IMR-90 (cell line): ENCODE measurements around the gene PPARG. TPM values are rescaled to one million over a fixed set of nuclear protein-coding genes. Genes with fewer than 3 reads are reported as not detected.

Experiments
- ATAC-seq: fragments of 200-7000 bp; cut with Tn5 transposase; 2 replicates; pipeline ENCODE4 v1.9.1; 2020; ENCODE audit warnings: low read depth, mild to moderate bottlenecking, moderate library complexity
- BruUV-seq: library from RNA; stranded (reverse); fragments of 400-500 nt; replicated peaks from 2 replicates; lab custom pipeline; 2021; lab: Mats Ljungman, UMichigan
- CTCF ChIA-PET: fragments of 300-600 bp; formaldehyde crosslinking; extraction: SDS; loops from one replicate; lab custom pipeline; 2021; ENCODE audit warnings: antibody characterized with exemption; lab: Yijun Ruan, JAX
- POLR2A ChIA-PET: fragments of 300-600 bp; sonication (Branson Sonifier 250); formaldehyde crosslinking; loops from one replicate; lab custom pipeline; 2022; ENCODE audit warnings: antibody characterized with exemption; ENCODE audit not compliant: unreplicated experiment; lab: Charles Lee
- DNase-seq: peaks from one replicate; pipeline ENCODE4 v3.0.0; 2013
- H2AFZ ChIP-seq: replicated peaks from 2 replicates; pipeline ENCODE3; 2013; ENCODE audit warnings: low read length, mild to moderate bottlenecking; ENCODE audit not compliant: poor library complexity
- H2AK5ac ChIP-seq: 2 replicates; pipeline ENCODE4 v1.6.1; 2013; ENCODE audit warnings: low read depth, low read length, inconsistent platforms
- H2AK9ac ChIP-seq: replicated peaks from 2 replicates; pipeline ENCODE3; 2013; ENCODE audit warnings: mild to moderate bottlenecking, low read depth, low read length, moderate library complexity; ENCODE audit not compliant: poor library complexity
- H2BK120ac ChIP-seq: 2 replicates; pipeline ENCODE4 v1.6.1; 2013; ENCODE audit warnings: low read depth, low read length, inconsistent platforms
- H2BK15ac ChIP-seq: 3 replicates; pipeline ENCODE4 v1.6.1; 2013; ENCODE audit warnings: low read depth, low read length, inconsistent platforms
- H2BK20ac ChIP-seq: 2 replicates; pipeline ENCODE4 v1.6.1; 2013; ENCODE audit warnings: low read depth, mild to moderate bottlenecking, inconsistent platforms, low read length, moderate library complexity
- H2BK5ac ChIP-seq: 2 replicates; pipeline ENCODE4 v1.6.1; 2013; ENCODE audit warnings: mild to moderate bottlenecking, low read depth, low read length, inconsistent platforms; ENCODE audit not compliant: poor library complexity, severe bottlenecking
- H3K14ac ChIP-seq: replicated peaks from 2 replicates; pipeline ENCODE4 v1.6.1; 2013; ENCODE audit warnings: low read depth, low read length, inconsistent platforms
- H3K18ac ChIP-seq: 2 replicates; pipeline ENCODE4 v1.6.1; 2013; ENCODE audit warnings: low read depth, low read length, control low read depth
- H3K23ac ChIP-seq: 2 replicates; pipeline ENCODE4 v1.6.1; 2013; ENCODE audit warnings: low read depth, low read length, inconsistent platforms
- H3K27ac ChIP-seq: 2 replicates; pipeline ENCODE4 v1.5.1; 2013; ENCODE audit warnings: mild to moderate bottlenecking, control low read depth, low read length; ENCODE audit not compliant: insufficient read depth
- H3K27me3 ChIP-seq: 2 replicates; pipeline ENCODE4 v1.6.1; 2013; ENCODE audit warnings: low read length; ENCODE audit not compliant: control insufficient read depth, insufficient read depth
- H3K36me3 ChIP-seq: 2 replicates; pipeline ENCODE4 v1.6.1; 2013; ENCODE audit warnings: low read length, mixed read lengths; ENCODE audit not compliant: control insufficient read depth, insufficient read depth
- H3K4ac ChIP-seq: 2 replicates; pipeline ENCODE4 v1.6.1; 2013; ENCODE audit warnings: low read depth, low read length, inconsistent platforms
- H3K4me1 ChIP-seq: 2 replicates; pipeline ENCODE4 v1.6.1; 2013; ENCODE audit warnings: low read length, mixed read lengths; ENCODE audit not compliant: control insufficient read depth, insufficient read depth
- H3K4me2 ChIP-seq: 2 replicates; pipeline ENCODE4 v1.6.1; 2013; ENCODE audit warnings: low read depth, mild to moderate bottlenecking, control low read depth, low read length, moderate library complexity
- H3K4me3 ChIP-seq: 2 replicates; pipeline ENCODE4 v1.5.1; 2013; ENCODE audit warnings: low read depth, mild to moderate bottlenecking, control low read depth, low read length, moderate library complexity; ENCODE audit not compliant: insufficient read depth
- H3K56ac ChIP-seq: 2 replicates; pipeline ENCODE4 v1.6.1; 2013; ENCODE audit warnings: low read length, inconsistent platforms; ENCODE audit not compliant: insufficient read depth; ENCODE audit errors: extremely low read depth
- H3K79me1 ChIP-seq, 2 experiments: 2 replicates each; pipeline ENCODE4 v1.6.1; 2013; ENCODE audit warnings: low read length in 2 of 2, inconsistent platforms in 1 of 2, low read depth in 1 of 2
- H3K9ac ChIP-seq: 2 replicates; pipeline ENCODE4 v1.6.1; 2013; ENCODE audit warnings: low read depth, low read length, control low read depth
- H3K9me1 ChIP-seq: 2 replicates; pipeline ENCODE4 v1.6.1; 2013; ENCODE audit warnings: low read length, inconsistent platforms; ENCODE audit not compliant: insufficient read depth
- H3K9me3 ChIP-seq: 2 replicates; pipeline ENCODE4 v1.6.1; 2013; ENCODE audit warnings: low read length; ENCODE audit not compliant: control insufficient read depth, insufficient read depth
- H4K20me1 ChIP-seq: 2 replicates; pipeline ENCODE4 v1.6.1; 2013; ENCODE audit warnings: low read length, inconsistent platforms; ENCODE audit not compliant: insufficient read depth
- H4K5ac ChIP-seq: 2 replicates; pipeline ENCODE4 v1.6.1; 2013; ENCODE audit warnings: mild to moderate bottlenecking, low read depth, low read length, control low read depth
- H4K8ac ChIP-seq, 2 experiments: 2 replicates each; pipeline ENCODE4 v1.6.1; 2013; ENCODE audit warnings: low read depth in 2 of 2, low read length in 2 of 2, control low read depth in 1 of 2, inconsistent platforms in 1 of 2
- H4K91ac ChIP-seq: 2 replicates; pipeline ENCODE4 v1.6.1; 2013; ENCODE audit warnings: low read depth, low read length, inconsistent platforms; ENCODE audit not compliant: insufficient read depth
- BHLHE40 ChIP-seq: fragments of 150-350 bp; IDR thresholded peaks from 2 replicates; pipeline ENCODE4 v1.6.1; 2016; ENCODE audit warnings: mild to moderate bottlenecking, low read depth, low read length
- CHD1 ChIP-seq: IDR thresholded peaks from 2 replicates; pipeline ENCODE4 v1.6.1; 2012; ENCODE audit warnings: low read depth, low read length, improper control_type of control experiment
- CTCF ChIP-seq: conservative IDR thresholded peaks from 2 replicates; pipeline ENCODE4 v1.5.1; 2012; ENCODE audit warnings: mild to moderate bottlenecking, low read depth, low read length, improper control_type of control experiment
- FOS ChIP-seq: fragments of 150-350 bp; IDR thresholded peaks from 2 replicates; pipeline ENCODE4 v1.6.1; 2016; ENCODE audit warnings: low read depth, low read length
- MAZ ChIP-seq: IDR thresholded peaks from 2 replicates; pipeline ENCODE4 v1.6.1; 2012; ENCODE audit warnings: low read depth, mild to moderate bottlenecking, low read length, improper control_type of control experiment, moderate library complexity, borderline replicate concordance
- MXI1 ChIP-seq: IDR thresholded peaks from 2 replicates; pipeline ENCODE4 v1.6.1; 2012; ENCODE audit warnings: low read depth, mild to moderate bottlenecking, low read length, moderate library complexity, borderline replicate concordance
- NFE2L2 ChIP-seq: fragments of 150-350 bp; IDR thresholded peaks from 2 replicates; pipeline ENCODE4 v1.6.1; 2016; ENCODE audit warnings: low read depth, mild to moderate bottlenecking, low read length
- POLR2A ChIP-seq: IDR thresholded peaks from 2 replicates; pipeline ENCODE4 v1.6.1; 2012; ENCODE audit warnings: mild to moderate bottlenecking, low read depth, low read length
- RAD21 ChIP-seq: IDR thresholded peaks from 2 replicates; pipeline ENCODE4 v1.6.1; 2012; ENCODE audit warnings: low read length, improper control_type of control experiment
- RFX5 ChIP-seq: IDR thresholded peaks from 2 replicates; pipeline ENCODE4 v1.8.0; 2012; ENCODE audit warnings: low read depth, mild to moderate bottlenecking, low read length, moderate library complexity
- SMC3 ChIP-seq: fragments of 150-350 bp; IDR thresholded peaks from 2 replicates; pipeline ENCODE4 v1.6.1; 2016; ENCODE audit warnings: low read depth, mild to moderate bottlenecking, antibody characterized with exemption, low read length, moderate library complexity
- WGBS, 2 experiments: methylation state at CpG; one replicate each; pipeline versions ENCODE4 v1.1.5 to v1.1.7; 2013; ENCODE audit warnings: missing lambda C conversion rate in 2 of 2; ENCODE audit not compliant: insufficient read length in 1 of 2; ENCODE audit errors: extremely low coverage in 2 of 2; 5-methylcytosine and 5-hydroxymethylcytosine counted together
- dilution Hi-C: fragments of 300-500 bp; cut with HindIII; formaldehyde crosslinking; loops from one replicate; pipeline ENCODE4 v1.14.3; 2018; ENCODE audit warnings: low sequenced_read_pairs; ENCODE audit not compliant: unreplicated experiment
- in situ Hi-C: fragments of 300-500 bp; cut with MboI; formaldehyde crosslinking; loops from 3 replicates; pipeline ENCODE4 v1.14.3; 2019; ENCODE audit warnings: low sequenced_read_pairs, inconsistent platforms, mixed read lengths
- intact Hi-C: fragments of 100-400 bp; cut with micrococcal nuclease; formaldehyde crosslinking; loops from 2 replicates; pipeline ENCODE4 v1.10.0; 2022
- polyA plus RNA-seq, 3 experiments: library from polyadenylated mRNA; depleted of rRNA; stranded (reverse); fragments of >200 nt; gene quantifications; 2 replicates each; pipeline ENCODE4 v1.2.3, GENCODE V29; 2012; ENCODE audit warnings: low replicate concordance in 1 of 3
- total RNA-seq: library from RNA; depleted of rRNA; stranded (reverse); fragments of >200 nt; gene quantifications from 2 replicates; pipeline ENCODE4 v1.2.3, GENCODE V29; 2012
- TF ChIP-seq, protein P1 (sequence below): fragments of 150-350 bp; IDR thresholded peaks from 2 replicates; pipeline ENCODE4 v1.6.1; 2017; ENCODE audit warnings: mild to moderate bottlenecking, antibody characterized with exemption, low read length, low read depth

PPARG gene
- total and polyA plus RNA-seq, 2 of the 4 experiments (the other 2 are of a cell fraction) = 11.2 to 23.8 TPM

GRCh38 chr3:12285003-12285555 is 3.8 kb upstream of the PPARG start:
- H3K4ac ChIP-seq = no peak overlapping the region
- no peak overlapping the region for H4K8ac ChIP-seq
- H2BK120ac ChIP-seq = no peak overlapping the region
- no peak overlapping the region for H2AK5ac ChIP-seq
- H2AK9ac ChIP-seq = no peak overlapping the region
- H3K27ac ChIP-seq = no peak overlapping the region
- H3K56ac ChIP-seq = no peak overlapping the region
- no peak overlapping the region for H2BK15ac ChIP-seq
- intact Hi-C loops (loop anchor here (5.0 kb wide), 2 partner anchors 93 to 108 kb away; no protein-coding TSS in a partner anchor), dilution Hi-C loops (no loop called here), in situ Hi-C loops (no loop called here)
- peaks cover 6 to 13% of the 10 kb centered on the region in 2 experiments; a peak in 3 of 4 replicates for H3K79me1 ChIP-seq
- no peaks in the 10 kb centered on the region for H4K20me1 ChIP-seq
- ATAC-seq = no peak
- peaks cover 4% of the 10 kb centered on the region for H3K4me1 ChIP-seq
- H3K9me1 ChIP-seq = peaks cover 7% of the 10 kb centered on the region; the same call in 1 of the 2 replicates
- no peak overlapping the region for H3K18ac ChIP-seq
- no CpG with 5 or more reads among the region's 5 CpGs for WGBS, 2 experiments
- no peak for DNase-seq
- no peak overlapping the region for H2BK5ac ChIP-seq
- H3K23ac ChIP-seq = no peak overlapping the region
- no peaks in the 10 kb centered on the region for H3K9me3 ChIP-seq
- no peaks in the 10 kb centered on the region for H3K36me3 ChIP-seq
- no peak overlapping the region for H3K14ac ChIP-seq
- H4K5ac ChIP-seq = no peak overlapping the region
- H3K27me3 ChIP-seq = no peaks in the 10 kb centered on the region
- POLR2A ChIA-PET = no interaction called here
- H3K9ac ChIP-seq = no peak overlapping the region
- no peak overlapping the region for H4K91ac ChIP-seq
- no peak overlapping the region for H2AFZ ChIP-seq
- TF ChIP-seq NFE2L2 (no peak), BHLHE40 (no peak), MXI1 (no peak), RAD21 (no peak), RFX5 (no peak), MAZ (no peak), CHD1 (no peak), SMC3 (no peak), CTCF (no peak), POLR2A (no peak), FOS (no peak)
- TF ChIP-seq, protein P1, sequence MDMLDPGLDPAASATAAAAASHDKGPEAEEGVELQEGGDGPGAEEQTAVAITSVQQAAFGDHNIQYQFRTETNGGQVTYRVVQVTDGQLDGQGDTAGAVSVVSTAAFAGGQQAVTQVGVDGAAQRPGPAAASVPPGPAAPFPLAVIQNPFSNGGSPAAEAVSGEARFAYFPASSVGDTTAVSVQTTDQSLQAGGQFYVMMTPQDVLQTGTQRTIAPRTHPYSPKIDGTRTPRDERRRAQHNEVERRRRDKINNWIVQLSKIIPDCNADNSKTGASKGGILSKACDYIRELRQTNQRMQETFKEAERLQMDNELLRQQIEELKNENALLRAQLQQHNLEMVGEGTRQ = no peak
- no peak overlapping the region for H2BK20ac ChIP-seq
- CTCF ChIA-PET = no interaction called here
- H3K4me2 ChIP-seq = no peak overlapping the region
- no TSS peak for BruUV-seq
- no peak overlapping the region for H3K4me3 ChIP-seq
